WTC11 (cell line): ENCODE measurements around the gene SAFB. TPM values are rescaled to one million over a fixed set of nuclear protein-coding genes. Genes with fewer than 3 reads are reported as not detected.

ENCODE experiments used
- ATAC-seq: fragments of 200-7000 bp; cut with Tn5 transposase; 2 replicates; pipeline ENCODE4 v1.10.0; 2021; ENCODE audit warnings: mild to moderate bottlenecking, moderate library complexity
- CTCF ChIA-PET: fragments of 300-600 bp; sonication (Branson Sonifier 250); formaldehyde crosslinking; loops from one replicate; lab custom pipeline; 2021; ENCODE audit warnings: antibody characterized with exemption; lab: Charles Lee
- POLR2A ChIA-PET: fragments of 350-600 bp; sonication (Branson Sonifier 250); formaldehyde crosslinking; loops from one replicate; lab custom pipeline; 2021; ENCODE audit warnings: antibody characterized with exemption; lab: Charles Lee
- DNase-seq: peaks from one replicate; pipeline ENCODE4 v3.0.0; 2021; ENCODE audit warnings: low spot score
- H3K27ac Mint-ChIP-seq: 2 replicates; pipeline ENCODE4 v1.8.0; 2021; ENCODE audit warnings: mixed read lengths
- H3K27me3 Mint-ChIP-seq: 2 replicates; pipeline ENCODE4 v1.8.0; 2021; ENCODE audit warnings: low read depth, mild to moderate bottlenecking, moderate library complexity, mixed read lengths
- H3K36me3 Mint-ChIP-seq: 2 replicates; pipeline ENCODE4 v1.8.0; 2021; ENCODE audit warnings: mixed read lengths
- H3K4me1 Mint-ChIP-seq: 2 replicates; pipeline ENCODE4 v1.8.0; 2022; ENCODE audit warnings: mixed read lengths
- H3K4me3 Mint-ChIP-seq: 2 replicates; pipeline ENCODE4 v1.8.0; 2021; ENCODE audit warnings: mild to moderate bottlenecking, moderate library complexity, mixed read lengths
- H3K9me3 Mint-ChIP-seq: 2 replicates; pipeline ENCODE4 v1.8.0; 2021; ENCODE audit warnings: mixed read lengths
- AR ChIP-seq: fragments of 250-450 bp; sonication (Bioruptor Pico); IDR thresholded peaks from 2 replicates; pipeline ENCODE4 v1.9.0; 2021; ENCODE audit warnings: mild to moderate bottlenecking
- CDX4 ChIP-seq: fragments of 250-450 bp; sonication (Bioruptor Pico); IDR thresholded peaks from 2 replicates; pipeline ENCODE4 v1.9.0; 2021; ENCODE audit warnings: moderate library complexity, mild to moderate bottlenecking, inconsistent platforms, borderline replicate concordance
- EMX1 ChIP-seq: fragments of 250-450 bp; sonication (Bioruptor Pico); IDR thresholded peaks from 2 replicates; pipeline ENCODE4 v1.8.0; 2021; ENCODE audit warnings: mild to moderate bottlenecking
- ERG ChIP-seq: fragments of 250-450 bp; sonication (Bioruptor Pico); IDR thresholded peaks from 2 replicates; pipeline ENCODE4 v1.8.0; 2021; ENCODE audit warnings: mild to moderate bottlenecking
- ESRRA ChIP-seq: sonication (generic); formaldehyde crosslinking; IDR thresholded peaks from 2 replicates; pipeline ENCODE4 v1.8.1; 2022; ENCODE audit warnings: mild to moderate bottlenecking, missing genetic modification reagents, borderline replicate concordance
- FOXP1 ChIP-seq: sonication (generic); formaldehyde crosslinking; IDR thresholded peaks from 2 replicates; pipeline ENCODE4 v1.8.0; 2022; ENCODE audit warnings: missing genetic modification reagents, mild to moderate bottlenecking, moderate library complexity, borderline replicate concordance
- GABPB1 ChIP-seq: sonication (generic); formaldehyde crosslinking; IDR thresholded peaks from 2 replicates; pipeline ENCODE4 v1.8.1; 2023; ENCODE audit warnings: mild to moderate bottlenecking, missing genetic modification reagents
- JAZF1 ChIP-seq: fragments of 250-450 bp; sonication (Bioruptor Pico); IDR thresholded peaks from 2 replicates; pipeline ENCODE4 v1.9.0; 2021; ENCODE audit warnings: moderate library complexity, mild to moderate bottlenecking, inconsistent platforms
- NFE2L1 ChIP-seq: sonication (generic); formaldehyde crosslinking; IDR thresholded peaks from 2 replicates; pipeline ENCODE4 v1.8.1; 2023; ENCODE audit warnings: missing genetic modification reagents
- RELA ChIP-seq: sonication (generic); formaldehyde crosslinking; IDR thresholded peaks from 2 replicates; pipeline ENCODE4 v1.8.1; 2022; ENCODE audit warnings: missing genetic modification reagents, mild to moderate bottlenecking, borderline replicate concordance
- RORB ChIP-seq: fragments of 250-450 bp; sonication (Bioruptor Pico); IDR thresholded peaks from 2 replicates; pipeline ENCODE4 v1.9.0; 2021; ENCODE audit warnings: mild to moderate bottlenecking
- TEAD4 ChIP-seq: sonication (generic); formaldehyde crosslinking; IDR thresholded peaks from 2 replicates; pipeline ENCODE4 v1.8.0; 2022; ENCODE audit warnings: mild to moderate bottlenecking, missing genetic modification reagents
- TP53 ChIP-seq: sonication (generic); formaldehyde crosslinking; IDR thresholded peaks from 2 replicates; pipeline ENCODE4 v1.8.1; 2023; ENCODE audit warnings: mild to moderate bottlenecking, missing genetic modification reagents
- ZNF219 ChIP-seq: sonication (generic); formaldehyde crosslinking; IDR thresholded peaks from 2 replicates; pipeline ENCODE4 v1.8.0; 2023; ENCODE audit warnings: missing genetic modification reagents, mild to moderate bottlenecking, borderline replicate concordance
- ZNF416 ChIP-seq: fragments of 250-450 bp; sonication (Bioruptor Pico); IDR thresholded peaks from 2 replicates; pipeline ENCODE4 v1.9.0; 2021; ENCODE audit warnings: mild to moderate bottlenecking, inconsistent platforms
- ZNF671 ChIP-seq: fragments of 250-450 bp; sonication (Bioruptor Pico); IDR thresholded peaks from 2 replicates; pipeline ENCODE4 v1.8.0; 2021; ENCODE audit warnings: mild to moderate bottlenecking
- total RNA-seq: library from RNA; stranded (reverse); gene quantifications from 3 replicates; pipeline ENCODE4 v1.2.3, GENCODE V29; 2021
- TF ChIP-seq, protein P1 (sequence below): sonication (generic); formaldehyde crosslinking; IDR thresholded peaks from 2 replicates; pipeline ENCODE4 v1.8.0; 2023; ENCODE audit warnings: missing genetic modification reagents, mild to moderate bottlenecking, borderline replicate concordance
- TF ChIP-seq, protein P2 (sequence below): sonication (generic); formaldehyde crosslinking; IDR thresholded peaks from 2 replicates; pipeline ENCODE4 v1.8.1; 2022; ENCODE audit warnings: mild to moderate bottlenecking, moderate library complexity, missing genetic modification reagents
- TF ChIP-seq, protein P3 (sequence below): sonication (generic); formaldehyde crosslinking; IDR thresholded peaks from 2 replicates; pipeline ENCODE4 v1.8.1; 2023; ENCODE audit warnings: mild to moderate bottlenecking, moderate library complexity, missing genetic modification reagents
- TF ChIP-seq, protein P4 (sequence below): fragments of 250-450 bp; sonication (Bioruptor Pico); IDR thresholded peaks from 2 replicates; pipeline ENCODE4 v1.9.0; 2021; ENCODE audit warnings: mild to moderate bottlenecking
- TF ChIP-seq, protein P5 (sequence below): fragments of 200-600 bp; IDR thresholded peaks from 2 replicates; pipeline ENCODE4 v1.8.0; 2022; ENCODE audit warnings: antibody characterized with exemption

SAFB gene
- total RNA-seq, 1 experiment from 2014 or later: 141 TPM

DNA sequence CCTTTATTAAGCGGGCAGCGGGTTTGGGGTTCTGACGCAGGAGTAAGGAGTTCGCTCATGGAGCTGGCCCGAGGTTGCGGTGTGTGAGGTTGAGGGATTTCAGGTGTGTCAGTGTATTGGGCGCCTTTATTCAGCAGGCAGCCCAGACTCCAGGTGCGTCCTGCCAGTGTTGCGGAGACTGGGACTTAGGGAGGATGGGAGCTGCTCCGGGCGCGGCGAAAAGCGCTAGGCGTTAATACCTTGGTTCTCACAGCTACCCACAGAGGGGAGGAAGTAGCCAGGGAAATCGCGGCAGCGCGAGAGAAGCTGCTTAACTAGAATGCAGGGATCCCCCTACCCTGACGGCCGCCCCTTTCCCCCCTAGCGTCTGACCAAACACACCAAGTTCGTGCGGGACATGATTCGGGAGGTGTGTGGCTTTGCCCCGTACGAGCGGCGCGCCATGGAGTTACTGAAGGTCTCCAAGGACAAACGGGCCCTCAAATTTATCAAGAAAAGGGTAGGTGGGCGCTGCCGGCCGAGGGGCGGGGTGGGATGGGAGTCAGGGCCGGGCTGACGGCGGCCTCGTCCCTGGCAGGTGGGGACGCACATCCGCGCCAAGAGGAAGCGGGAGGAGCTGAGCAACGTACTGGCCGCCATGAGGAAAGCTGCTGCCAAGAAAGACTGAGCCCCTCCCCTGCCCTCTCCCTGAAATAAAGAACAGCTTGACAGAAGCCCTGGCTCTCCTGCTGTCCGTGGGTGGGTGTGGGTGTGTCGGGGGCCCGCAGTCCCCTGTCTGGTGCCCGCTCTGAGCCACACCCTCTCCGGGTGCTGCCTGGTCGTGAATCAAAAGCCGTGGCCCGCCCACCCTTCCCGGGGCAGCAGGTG lies 68.3 kb downstream of the SAFB start:
- Mint-ChIP-seq H3K27ac (peak overlapping the region; percentile 95), H3K4me1 (peaks cover 10% of the 10 kb centered on the region; the same call in 1 of the 2 replicates), H3K4me3 (peak overlapping the region; percentile 99), H3K36me3 (peaks cover 35% of the 10 kb centered on the region), H3K27me3 (peaks cover 5% of the 10 kb centered on the region; the same call in 1 of the 2 replicates), H3K9me3 (no peaks in the 10 kb centered on the region)
- ATAC-seq (no peak), DNase-seq (no peak)
- POLR2A ChIA-PET: interaction anchor here (0.5 to 2.7 kb wide), 5 partner anchors 18 to 67 kb away, joined by 3 to 14 read pairs (median 3); partner anchors contain the start of genes CATSPERD and LONP1
- CTCF ChIA-PET: interaction anchor here (0.5 to 0.9 kb wide), 3 partner anchors 21 to 113 kb away, joined by 3 to 5 read pairs (median 3); no protein-coding TSS in a partner anchor
- TF ChIP-seq ZNF671 (CRISPR knock-in tag): peak; percentile 56; the same call in 1 of the 2 replicates
- no peak for TF ChIP-seq RORB
- peak; percentile 80; the same call in 1 of the 2 replicates for TF ChIP-seq EMX1
- TF ChIP-seq, protein P1, sequence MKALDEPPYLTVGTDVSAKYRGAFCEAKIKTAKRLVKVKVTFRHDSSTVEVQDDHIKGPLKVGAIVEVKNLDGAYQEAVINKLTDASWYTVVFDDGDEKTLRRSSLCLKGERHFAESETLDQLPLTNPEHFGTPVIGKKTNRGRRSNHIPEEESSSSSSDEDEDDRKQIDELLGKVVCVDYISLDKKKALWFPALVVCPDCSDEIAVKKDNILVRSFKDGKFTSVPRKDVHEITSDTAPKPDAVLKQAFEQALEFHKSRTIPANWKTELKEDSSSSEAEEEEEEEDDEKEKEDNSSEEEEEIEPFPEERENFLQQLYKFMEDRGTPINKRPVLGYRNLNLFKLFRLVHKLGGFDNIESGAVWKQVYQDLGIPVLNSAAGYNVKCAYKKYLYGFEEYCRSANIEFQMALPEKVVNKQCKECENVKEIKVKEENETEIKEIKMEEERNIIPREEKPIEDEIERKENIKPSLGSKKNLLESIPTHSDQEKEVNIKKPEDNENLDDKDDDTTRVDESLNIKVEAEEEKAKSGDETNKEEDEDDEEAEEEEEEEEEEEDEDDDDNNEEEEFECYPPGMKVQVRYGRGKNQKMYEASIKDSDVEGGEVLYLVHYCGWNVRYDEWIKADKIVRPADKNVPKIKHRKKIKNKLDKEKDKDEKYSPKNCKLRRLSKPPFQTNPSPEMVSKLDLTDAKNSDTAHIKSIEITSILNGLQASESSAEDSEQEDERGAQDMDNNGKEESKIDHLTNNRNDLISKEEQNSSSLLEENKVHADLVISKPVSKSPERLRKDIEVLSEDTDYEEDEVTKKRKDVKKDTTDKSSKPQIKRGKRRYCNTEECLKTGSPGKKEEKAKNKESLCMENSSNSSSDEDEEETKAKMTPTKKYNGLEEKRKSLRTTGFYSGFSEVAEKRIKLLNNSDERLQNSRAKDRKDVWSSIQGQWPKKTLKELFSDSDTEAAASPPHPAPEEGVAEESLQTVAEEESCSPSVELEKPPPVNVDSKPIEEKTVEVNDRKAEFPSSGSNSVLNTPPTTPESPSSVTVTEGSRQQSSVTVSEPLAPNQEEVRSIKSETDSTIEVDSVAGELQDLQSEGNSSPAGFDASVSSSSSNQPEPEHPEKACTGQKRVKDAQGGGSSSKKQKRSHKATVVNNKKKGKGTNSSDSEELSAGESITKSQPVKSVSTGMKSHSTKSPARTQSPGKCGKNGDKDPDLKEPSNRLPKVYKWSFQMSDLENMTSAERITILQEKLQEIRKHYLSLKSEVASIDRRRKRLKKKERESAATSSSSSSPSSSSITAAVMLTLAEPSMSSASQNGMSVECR (CRISPR knock-in tag): 0 out of 2 replicates have a peak, but pooled peaks have one; percentile 18
- TF ChIP-seq ESRRA (CRISPR knock-in tag): 0 out of 2 replicates have a peak, but pooled peaks have one; percentile 22
- TF ChIP-seq, protein P2, sequence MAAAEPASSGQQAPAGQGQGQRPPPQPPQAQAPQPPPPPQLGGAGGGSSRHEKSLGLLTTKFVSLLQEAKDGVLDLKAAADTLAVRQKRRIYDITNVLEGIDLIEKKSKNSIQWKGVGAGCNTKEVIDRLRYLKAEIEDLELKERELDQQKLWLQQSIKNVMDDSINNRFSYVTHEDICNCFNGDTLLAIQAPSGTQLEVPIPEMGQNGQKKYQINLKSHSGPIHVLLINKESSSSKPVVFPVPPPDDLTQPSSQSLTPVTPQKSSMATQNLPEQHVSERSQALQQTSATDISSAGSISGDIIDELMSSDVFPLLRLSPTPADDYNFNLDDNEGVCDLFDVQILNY (CRISPR knock-in tag): 0 out of 2 replicates have a peak, but pooled peaks have one; percentile 24
- TF ChIP-seq AR (CRISPR knock-in tag): peak; percentile 73; the same call in 1 of the 2 replicates
- TF ChIP-seq CDX4 (CRISPR knock-in tag): no peak
- no peak for TF ChIP-seq NFE2L1 (CRISPR knock-in tag)
- TF ChIP-seq, protein P3, sequence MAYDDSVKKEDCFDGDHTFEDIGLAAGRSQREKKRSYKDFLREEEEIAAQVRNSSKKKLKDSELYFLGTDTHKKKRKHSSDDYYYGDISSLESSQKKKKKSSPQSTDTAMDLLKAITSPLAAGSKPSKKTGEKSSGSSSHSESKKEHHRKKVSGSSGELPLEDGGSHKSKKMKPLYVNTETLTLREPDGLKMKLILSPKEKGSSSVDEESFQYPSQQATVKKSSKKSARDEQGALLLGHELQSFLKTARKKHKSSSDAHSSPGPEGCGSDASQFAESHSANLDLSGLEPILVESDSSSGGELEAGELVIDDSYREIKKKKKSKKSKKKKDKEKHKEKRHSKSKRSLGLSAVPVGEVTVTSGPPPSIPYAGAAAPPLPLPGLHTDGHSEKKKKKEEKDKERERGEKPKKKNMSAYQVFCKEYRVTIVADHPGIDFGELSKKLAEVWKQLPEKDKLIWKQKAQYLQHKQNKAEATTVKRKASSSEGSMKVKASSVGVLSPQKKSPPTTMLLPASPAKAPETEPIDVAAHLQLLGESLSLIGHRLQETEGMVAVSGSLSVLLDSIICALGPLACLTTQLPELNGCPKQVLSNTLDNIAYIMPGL (CRISPR knock-in tag): no peak
- TF ChIP-seq GABPB1 (CRISPR knock-in tag): no peak
- 0 out of 2 replicates have a peak, but pooled peaks have one; percentile 28 for TF ChIP-seq ZNF416 (CRISPR knock-in tag)
- TF ChIP-seq JAZF1 (CRISPR knock-in tag): no peak
- TF ChIP-seq, protein P4, sequence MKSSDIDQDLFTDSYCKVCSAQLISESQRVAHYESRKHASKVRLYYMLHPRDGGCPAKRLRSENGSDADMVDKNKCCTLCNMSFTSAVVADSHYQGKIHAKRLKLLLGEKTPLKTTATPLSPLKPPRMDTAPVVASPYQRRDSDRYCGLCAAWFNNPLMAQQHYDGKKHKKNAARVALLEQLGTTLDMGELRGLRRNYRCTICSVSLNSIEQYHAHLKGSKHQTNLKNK (CRISPR knock-in tag): peak; percentile 8; the same call in 1 of the 2 replicates
- TF ChIP-seq ERG (CRISPR knock-in tag): peak; percentile 87
- peak; percentile 23; the same call in 1 of the 2 replicates for TF ChIP-seq TEAD4
- TF ChIP-seq TP53: 0 out of 2 replicates have a peak, but pooled peaks have one; percentile 14
- 0 out of 2 replicates have a peak, but pooled peaks have one; percentile 21 for TF ChIP-seq RELA (CRISPR knock-in tag)
- TF ChIP-seq, protein P5, sequence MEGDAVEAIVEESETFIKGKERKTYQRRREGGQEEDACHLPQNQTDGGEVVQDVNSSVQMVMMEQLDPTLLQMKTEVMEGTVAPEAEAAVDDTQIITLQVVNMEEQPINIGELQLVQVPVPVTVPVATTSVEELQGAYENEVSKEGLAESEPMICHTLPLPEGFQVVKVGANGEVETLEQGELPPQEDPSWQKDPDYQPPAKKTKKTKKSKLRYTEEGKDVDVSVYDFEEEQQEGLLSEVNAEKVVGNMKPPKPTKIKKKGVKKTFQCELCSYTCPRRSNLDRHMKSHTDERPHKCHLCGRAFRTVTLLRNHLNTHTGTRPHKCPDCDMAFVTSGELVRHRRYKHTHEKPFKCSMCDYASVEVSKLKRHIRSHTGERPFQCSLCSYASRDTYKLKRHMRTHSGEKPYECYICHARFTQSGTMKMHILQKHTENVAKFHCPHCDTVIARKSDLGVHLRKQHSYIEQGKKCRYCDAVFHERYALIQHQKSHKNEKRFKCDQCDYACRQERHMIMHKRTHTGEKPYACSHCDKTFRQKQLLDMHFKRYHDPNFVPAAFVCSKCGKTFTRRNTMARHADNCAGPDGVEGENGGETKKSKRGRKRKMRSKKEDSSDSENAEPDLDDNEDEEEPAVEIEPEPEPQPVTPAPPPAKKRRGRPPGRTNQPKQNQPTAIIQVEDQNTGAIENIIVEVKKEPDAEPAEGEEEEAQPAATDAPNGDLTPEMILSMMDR: no peak
- 0 out of 2 replicates have a peak, but pooled peaks have one; percentile 6 for TF ChIP-seq FOXP1 (CRISPR knock-in tag)
- TF ChIP-seq ZNF219 (CRISPR knock-in tag): no peak
